ENCODE measurements around the gene CCDC9B.

CCDC9B gene

GRCh38 chr15:40310993-40311392 lies 29.7 kb downstream of the CCDC9B start:
- no peak for DNase-seq (ENCODE audit: low spot score)
- TF ChIP-seq CTCF (IDR thresholded peaks at IDR 0.05; ENCODE audit: extremely low read depth, missing control alignments), result no peak

- TF ChIP-seq CTCF (IDR thresholded peaks at IDR 0.05; ENCODE audit: extremely low read depth, missing control alignments), result peak; percentile 72
- DNase-seq (ENCODE audit: low spot score), result peak; percentile 61
These were observed 30.5 kb downstream of the CCDC9B start for GRCh38 chr15:40310001-40310959.

GRCh38 chr15:40309344-40309862 lies 31.3 kb downstream of the CCDC9B start:
- TF ChIP-seq CTCF (IDR thresholded peaks at IDR 0.05; ENCODE audit: extremely low read depth, missing control alignments), result no peak
- no peak for DNase-seq (ENCODE audit: low spot score)

GRCh38 chr15:40307421-40308211 lies 33.1 kb downstream of the CCDC9B start, which contains the start of gene PLCB2:
TSS of gene PLCB2 (minus strand) at chr15:40307935. CDS start at chr15:40307672, 263 bp downstream.
- peak; percentile 78 for DNase-seq (ENCODE audit: low spot score)
- no peak for TF ChIP-seq CTCF (IDR thresholded peaks at IDR 0.05; ENCODE audit: extremely low read depth, missing control alignments)

GRCh38 chr15:40306908-40307307 lies 33.8 kb downstream of the CCDC9B start:
- no peak for DNase-seq (ENCODE audit: low spot score)
- TF ChIP-seq CTCF (IDR thresholded peaks at IDR 0.05; ENCODE audit: extremely low read depth, missing control alignments), result no peak

- DNase-seq (ENCODE audit: low spot score), result no peak
- no peak for TF ChIP-seq CTCF (IDR thresholded peaks at IDR 0.05; ENCODE audit: extremely low read depth, missing control alignments)
These were observed 34.4 kb downstream of the CCDC9B start for GRCh38 chr15:40306371-40306770.
